ENCODE results near the gene ABHD4.

The ABHD4 gene

GRCh38 chr14:22556021-22556989 lies 41.8 kb upstream of the ABHD4 start:
- Histone ChIP-seq H3K4me1 (ENCODE audit: control insufficient read depth, insufficient read depth, low read length) (no peaks in the 10 kb centered on the region), H3K9ac (ENCODE audit: low read depth, low read length) (no peak overlapping the region), H3K27me3 (ENCODE audit: control insufficient read depth, insufficient read depth, low read length) (no peaks in the 10 kb centered on the region), H3K36me3 (ENCODE audit: control insufficient read depth, insufficient read depth, low read length) (no peaks in the 10 kb centered on the region), H3K9me3 (ENCODE audit: control insufficient read depth, insufficient read depth, low read length) (no peaks in the 10 kb centered on the region), H3K4me3 (ENCODE audit: low read depth, low read length) (peak overlapping the region; percentile 5)

GRCh38 chr14:22556990-22557623 lies 41.0 kb upstream of the ABHD4 start:
- Histone ChIP-seq H3K27me3 (ENCODE audit: control insufficient read depth, insufficient read depth, low read length) (no peaks in the 10 kb centered on the region), H3K4me3 (ENCODE audit: low read depth, low read length) (peak overlapping the region; percentile 5), H3K4me1 (ENCODE audit: control insufficient read depth, insufficient read depth, low read length) (no peaks in the 10 kb centered on the region), H3K36me3 (ENCODE audit: control insufficient read depth, insufficient read depth, low read length) (no peaks in the 10 kb centered on the region), H3K9ac (ENCODE audit: low read depth, low read length) (no peak overlapping the region), H3K9me3 (ENCODE audit: control insufficient read depth, insufficient read depth, low read length) (no peaks in the 10 kb centered on the region)

GRCh38 chr14:22557846-22558220 lies 40.3 kb upstream of the ABHD4 start:
- Histone ChIP-seq H3K4me1 (ENCODE audit: control insufficient read depth, insufficient read depth, low read length) (no peaks in the 10 kb centered on the region), H3K9ac (ENCODE audit: low read depth, low read length) (no peak overlapping the region), H3K36me3 (ENCODE audit: control insufficient read depth, insufficient read depth, low read length) (no peaks in the 10 kb centered on the region), H3K4me3 (ENCODE audit: low read depth, low read length) (no peak overlapping the region), H3K9me3 (ENCODE audit: control insufficient read depth, insufficient read depth, low read length) (no peaks in the 10 kb centered on the region), H3K27me3 (ENCODE audit: control insufficient read depth, insufficient read depth, low read length) (no peaks in the 10 kb centered on the region)

GRCh38 chr14:22558221-22558913 lies 39.7 kb upstream of the ABHD4 start:
- Histone ChIP-seq H3K27me3 (ENCODE audit: control insufficient read depth, insufficient read depth, low read length) (no peaks in the 10 kb centered on the region), H3K9ac (ENCODE audit: low read depth, low read length) (no peak overlapping the region), H3K4me1 (ENCODE audit: control insufficient read depth, insufficient read depth, low read length) (no peaks in the 10 kb centered on the region), H3K4me3 (ENCODE audit: low read depth, low read length) (no peak overlapping the region), H3K9me3 (ENCODE audit: control insufficient read depth, insufficient read depth, low read length) (no peaks in the 10 kb centered on the region), H3K36me3 (ENCODE audit: control insufficient read depth, insufficient read depth, low read length) (no peaks in the 10 kb centered on the region)

GRCh38 chr14:22559041-22559440 lies 39.1 kb upstream of the ABHD4 start:
- Histone ChIP-seq H3K9ac (ENCODE audit: low read depth, low read length) (no peak overlapping the region), H3K9me3 (ENCODE audit: control insufficient read depth, insufficient read depth, low read length) (no peaks in the 10 kb centered on the region), H3K36me3 (ENCODE audit: control insufficient read depth, insufficient read depth, low read length) (no peaks in the 10 kb centered on the region), H3K4me3 (ENCODE audit: low read depth, low read length) (no peak overlapping the region), H3K4me1 (ENCODE audit: control insufficient read depth, insufficient read depth, low read length) (no peaks in the 10 kb centered on the region), H3K27me3 (ENCODE audit: control insufficient read depth, insufficient read depth, low read length) (no peaks in the 10 kb centered on the region)

GRCh38 chr14:22560662-22561365 lies 37.3 kb upstream of the ABHD4 start:
- H3K27me3 ChIP-seq (ENCODE audit: control insufficient read depth, insufficient read depth, low read length): no peaks in the 10 kb centered on the region
- no peaks in the 10 kb centered on the region for H3K9me3 ChIP-seq (ENCODE audit: control insufficient read depth, insufficient read depth, low read length)
- H3K36me3 ChIP-seq (ENCODE audit: control insufficient read depth, insufficient read depth, low read length): no peaks in the 10 kb centered on the region
- H3K4me1 ChIP-seq (ENCODE audit: control insufficient read depth, insufficient read depth, low read length): no peaks in the 10 kb centered on the region
- H3K4me3 ChIP-seq (ENCODE audit: low read depth, low read length): no peak overlapping the region
- H3K9ac ChIP-seq (ENCODE audit: low read depth, low read length): no peak overlapping the region

- Histone ChIP-seq H3K27me3 (ENCODE audit: control insufficient read depth, insufficient read depth, low read length) (no peaks in the 10 kb centered on the region), H3K36me3 (ENCODE audit: control insufficient read depth, insufficient read depth, low read length) (no peaks in the 10 kb centered on the region), H3K4me1 (ENCODE audit: control insufficient read depth, insufficient read depth, low read length) (no peaks in the 10 kb centered on the region), H3K4me3 (ENCODE audit: low read depth, low read length) (no peak overlapping the region), H3K9me3 (ENCODE audit: control insufficient read depth, insufficient read depth, low read length) (no peaks in the 10 kb centered on the region), H3K9ac (ENCODE audit: low read depth, low read length) (no peak overlapping the region)
These were observed 36.8 kb upstream of the ABHD4 start for GRCh38 chr14:22561366-22561660.

- Histone ChIP-seq H3K9me3 (ENCODE audit: control insufficient read depth, insufficient read depth, low read length) (no peaks in the 10 kb centered on the region), H3K27me3 (ENCODE audit: control insufficient read depth, insufficient read depth, low read length) (no peaks in the 10 kb centered on the region), H3K4me3 (ENCODE audit: low read depth, low read length) (no peak overlapping the region), H3K9ac (ENCODE audit: low read depth, low read length) (no peak overlapping the region), H3K4me1 (ENCODE audit: control insufficient read depth, insufficient read depth, low read length) (no peaks in the 10 kb centered on the region), H3K36me3 (ENCODE audit: control insufficient read depth, insufficient read depth, low read length) (no peaks in the 10 kb centered on the region)
These were observed 36.2 kb upstream of the ABHD4 start for GRCh38 chr14:22561661-22562579.

- no peaks in the 10 kb centered on the region for H3K4me1 ChIP-seq (ENCODE audit: control insufficient read depth, insufficient read depth, low read length)
- no peak overlapping the region for H3K9ac ChIP-seq (ENCODE audit: low read depth, low read length)
- no peaks in the 10 kb centered on the region for H3K36me3 ChIP-seq (ENCODE audit: control insufficient read depth, insufficient read depth, low read length)
- H3K27me3 ChIP-seq (ENCODE audit: control insufficient read depth, insufficient read depth, low read length): no peaks in the 10 kb centered on the region
- no peak overlapping the region for H3K4me3 ChIP-seq (ENCODE audit: low read depth, low read length)
- no peaks in the 10 kb centered on the region for H3K9me3 ChIP-seq (ENCODE audit: control insufficient read depth, insufficient read depth, low read length)
These were observed 34.1 kb upstream of the ABHD4 start for GRCh38 chr14:22563987-22564386.

GRCh38 chr14:22564463-22564862 lies 33.6 kb upstream of the ABHD4 start:
- Histone ChIP-seq H3K9ac (ENCODE audit: low read depth, low read length) (no peak overlapping the region), H3K4me3 (ENCODE audit: low read depth, low read length) (no peak overlapping the region), H3K4me1 (ENCODE audit: control insufficient read depth, insufficient read depth, low read length) (no peaks in the 10 kb centered on the region), H3K27me3 (ENCODE audit: control insufficient read depth, insufficient read depth, low read length) (no peaks in the 10 kb centered on the region), H3K36me3 (ENCODE audit: control insufficient read depth, insufficient read depth, low read length) (no peaks in the 10 kb centered on the region), H3K9me3 (ENCODE audit: control insufficient read depth, insufficient read depth, low read length) (no peaks in the 10 kb centered on the region)
